Endometrial microvascular endothelial cells (primary cell): ENCODE results near the gene GIT1. TPM values are rescaled to one million over a fixed set of nuclear protein-coding genes. Genes with fewer than 3 reads are reported as not detected.

Experiments used
- in situ Hi-C: cut with HindIII; loops from 2 replicates; pipeline ENCODE4 v1.10.0; 2017; ENCODE audit warnings: low sequenced_read_pairs, low pct_unique_long_range_greater_than_20kb; ENCODE audit errors: inconsistent ontology term
- total RNA-seq: library from RNA; depleted of rRNA; stranded (reverse); fragments of >200 nt; gene quantifications from one replicate; pipeline ENCODE4 v1.2.3, GENCODE V29; 2015; ENCODE audit errors: inconsistent ontology term

GIT1 gene
- total RNA-seq, 1 donor from 2014 or later: 52.9 TPM

- in situ Hi-C loops: no loop called here
These were observed 28.2 kb upstream of the GIT1 start for GRCh38 chr17:29617481-29618271.

- in situ Hi-C loops: no loop called here
These were observed 27.7 kb upstream of the GIT1 start for GRCh38 chr17:29617125-29617480.

DNA sequence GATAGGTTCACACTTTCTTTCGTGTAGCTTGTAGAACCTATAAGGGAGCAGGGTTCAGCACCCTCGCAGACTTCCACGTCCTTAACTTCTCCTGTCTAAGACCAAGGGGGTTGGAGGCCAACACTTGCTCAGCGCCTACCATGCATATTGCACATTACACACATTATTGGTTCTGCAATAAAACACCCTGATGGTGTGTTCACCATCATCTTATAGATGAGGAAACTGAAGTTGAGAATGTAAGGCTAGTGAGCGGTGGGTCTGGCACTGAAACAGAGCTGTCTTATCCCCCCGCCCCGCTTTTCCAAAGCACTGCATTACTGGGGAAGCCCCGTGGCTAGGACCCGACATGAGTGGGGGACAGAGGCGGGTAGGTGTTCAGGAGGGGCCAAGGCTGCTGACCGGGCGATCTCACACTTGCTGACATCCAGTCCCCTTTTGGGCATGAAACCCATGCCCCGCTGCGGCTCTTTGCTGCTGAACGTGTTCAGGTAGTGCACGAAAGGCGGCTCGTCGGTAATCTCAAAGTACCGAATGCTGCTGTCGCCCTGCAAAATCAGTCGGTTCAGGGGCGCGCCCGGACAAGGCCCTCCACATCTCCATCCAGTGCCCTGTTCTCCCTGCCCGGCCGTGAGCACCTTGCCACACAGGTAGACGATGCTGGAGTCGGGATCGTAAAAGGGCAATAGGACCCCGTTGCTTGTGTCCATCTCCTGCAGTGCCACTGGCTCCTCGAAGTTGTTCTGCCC is 27.0 kb upstream of the GIT1 start:
- in situ Hi-C loops: no loop called here

- in situ Hi-C loops: no loop called here
These were observed 26.2 kb upstream of the GIT1 start for GRCh38 chr17:29615492-29616299.

GRCh38 chr17:29615048-29615385 is 25.6 kb upstream of the GIT1 start:
- in situ Hi-C loops: no loop called here

DNA sequence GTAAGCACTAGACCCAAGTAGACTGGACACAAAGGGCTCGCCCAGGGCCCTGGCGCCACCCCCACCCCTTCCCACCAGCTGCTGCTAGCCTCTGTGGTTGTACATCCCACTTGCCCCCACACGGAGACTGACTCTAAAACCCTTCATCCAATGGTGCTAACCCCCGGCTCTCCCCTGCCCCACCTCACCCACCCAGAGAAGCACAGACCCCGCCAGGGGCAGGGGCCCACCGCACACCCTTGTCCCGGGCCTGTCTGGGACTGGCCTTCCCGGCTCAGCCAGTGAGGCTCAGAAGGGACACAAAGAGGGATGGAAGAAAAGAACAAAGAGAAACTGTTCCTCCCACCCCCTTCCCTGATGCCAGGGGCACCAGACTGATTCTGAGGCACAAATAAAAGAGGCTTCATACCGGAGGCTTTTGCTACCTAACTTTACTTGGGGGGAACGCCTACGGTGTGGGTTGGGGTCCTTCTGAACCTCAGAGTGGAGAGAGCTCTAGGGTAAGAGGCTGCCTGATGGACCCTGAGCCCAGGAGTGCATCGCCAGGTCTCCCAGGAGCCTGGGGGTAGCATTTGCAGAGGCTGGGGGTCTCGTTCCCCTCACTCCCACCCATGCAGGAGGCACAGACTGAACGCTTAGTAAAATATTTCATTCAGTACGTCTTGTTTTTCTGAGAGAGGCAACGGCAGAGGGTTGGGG is 25.1 kb upstream of the GIT1 start:
- in situ Hi-C loops: no loop called here

- in situ Hi-C loops: no loop called here
These were observed 24.4 kb upstream of the GIT1 start for GRCh38 chr17:29613856-29614255.

- in situ Hi-C loops: no loop called here
These were observed 23.9 kb upstream of the GIT1 start for GRCh38 chr17:29613352-29613837.

DNA sequence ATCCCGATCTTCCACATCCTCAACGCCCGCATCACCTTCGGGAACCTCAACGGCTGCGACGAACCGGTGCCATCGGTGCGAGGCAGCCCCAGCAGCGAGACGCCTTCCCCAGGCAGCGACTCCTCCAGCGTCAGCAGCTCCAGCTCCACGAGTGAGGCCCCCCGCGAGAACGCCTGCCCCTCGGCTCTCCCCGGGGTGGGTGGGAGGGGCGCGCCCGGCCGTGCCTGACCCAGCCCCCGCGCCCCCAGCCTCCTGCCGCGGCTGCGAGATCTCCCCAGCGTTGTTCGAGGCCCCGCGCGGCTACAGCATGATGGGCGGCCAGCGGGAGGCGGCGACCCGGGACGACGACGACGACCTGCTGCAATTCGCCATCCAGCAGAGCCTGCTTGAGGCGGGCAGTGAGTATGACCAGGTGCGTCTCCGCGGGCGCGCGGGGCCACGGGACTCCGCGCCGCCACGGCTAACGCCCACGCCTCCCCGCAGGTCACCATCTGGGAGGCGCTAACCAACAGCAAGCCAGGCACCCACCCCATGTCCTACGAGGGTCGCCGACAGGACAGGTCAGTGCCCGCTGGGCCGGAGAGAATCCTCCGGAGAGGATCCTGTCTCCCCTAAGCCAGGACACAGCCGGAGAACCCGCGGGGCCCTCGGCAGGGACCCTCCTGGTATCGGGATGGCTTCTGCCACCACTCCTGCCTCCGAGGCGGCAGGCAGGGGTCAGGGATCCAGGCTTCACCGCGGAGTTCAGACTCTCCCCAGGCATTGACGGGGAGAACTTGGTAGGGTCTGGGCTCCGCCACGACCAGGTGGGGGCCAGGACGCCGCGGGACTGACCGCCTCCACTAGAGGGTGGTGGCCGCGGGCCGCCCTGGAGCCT is 23.2 kb upstream of the GIT1 start:
- in situ Hi-C loops: no loop called here

GRCh38 chr17:29612094-29612403 is 22.6 kb upstream of the GIT1 start:
- in situ Hi-C loops: no loop called here

DNA sequence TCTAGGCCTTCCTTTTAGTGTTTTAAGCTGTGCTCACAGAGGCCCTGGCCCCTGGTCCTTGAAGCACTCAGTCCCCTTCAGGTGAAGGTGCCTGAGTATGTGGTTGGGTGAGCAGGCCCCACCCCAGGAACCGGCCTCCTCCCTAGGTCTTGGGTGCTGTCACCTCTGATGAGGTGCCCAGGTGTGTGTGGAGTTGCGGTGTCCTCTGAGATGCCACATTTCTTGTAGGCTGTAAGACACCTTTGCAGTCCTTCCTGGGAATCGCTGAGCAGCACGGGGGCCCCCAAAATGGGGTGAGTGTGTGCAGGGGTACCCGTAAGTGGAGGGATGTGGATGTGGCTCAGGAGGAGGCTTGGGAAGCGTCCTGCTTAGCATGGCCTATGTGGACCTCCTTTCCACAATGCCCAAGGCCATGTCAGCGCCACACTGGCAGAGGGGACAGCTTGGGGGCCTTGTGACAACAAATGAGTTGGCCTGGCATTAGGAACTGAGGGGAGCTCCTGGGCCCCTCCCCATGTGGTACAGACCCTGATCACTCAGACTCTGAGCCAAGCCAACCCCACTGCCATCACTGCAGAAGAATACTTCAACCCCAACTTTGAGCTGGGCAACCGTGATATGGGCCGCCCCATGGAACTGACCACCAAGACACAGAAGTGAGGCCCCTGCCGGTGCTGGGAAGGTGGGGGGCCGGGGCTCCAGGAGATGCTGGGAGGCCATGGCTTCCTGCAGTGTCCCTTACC is 22.1 kb upstream of the GIT1 start:
- in situ Hi-C loops: no loop called here

- in situ Hi-C loops: no loop called here
These were observed 20.9 kb upstream of the GIT1 start for GRCh38 chr17:29610395-29610794.

DNA sequence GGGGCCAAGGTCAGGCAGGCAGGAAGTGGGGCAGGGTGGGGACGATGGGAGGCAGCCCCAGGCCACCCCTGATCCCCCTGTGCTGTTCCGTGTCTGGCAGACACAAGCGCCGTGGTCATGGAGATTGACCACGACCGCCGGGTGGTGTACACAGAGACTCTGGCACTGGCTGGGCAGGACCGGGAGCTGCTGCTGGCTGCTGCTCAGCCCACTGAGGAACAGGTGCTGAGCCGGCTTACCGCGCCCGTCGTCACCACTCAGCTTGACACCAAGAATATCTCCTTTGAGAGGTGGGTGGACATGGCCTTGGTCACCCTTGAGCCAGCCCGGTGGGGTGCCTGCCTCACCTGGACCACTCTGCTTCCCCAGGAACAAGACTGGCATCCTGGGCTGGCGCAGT is 19.5 kb upstream of the GIT1 start:
- in situ Hi-C loops: no loop called here

- in situ Hi-C loops: no loop called here
These were observed 18.2 kb upstream of the GIT1 start for GRCh38 chr17:29607557-29608195.

DNA sequence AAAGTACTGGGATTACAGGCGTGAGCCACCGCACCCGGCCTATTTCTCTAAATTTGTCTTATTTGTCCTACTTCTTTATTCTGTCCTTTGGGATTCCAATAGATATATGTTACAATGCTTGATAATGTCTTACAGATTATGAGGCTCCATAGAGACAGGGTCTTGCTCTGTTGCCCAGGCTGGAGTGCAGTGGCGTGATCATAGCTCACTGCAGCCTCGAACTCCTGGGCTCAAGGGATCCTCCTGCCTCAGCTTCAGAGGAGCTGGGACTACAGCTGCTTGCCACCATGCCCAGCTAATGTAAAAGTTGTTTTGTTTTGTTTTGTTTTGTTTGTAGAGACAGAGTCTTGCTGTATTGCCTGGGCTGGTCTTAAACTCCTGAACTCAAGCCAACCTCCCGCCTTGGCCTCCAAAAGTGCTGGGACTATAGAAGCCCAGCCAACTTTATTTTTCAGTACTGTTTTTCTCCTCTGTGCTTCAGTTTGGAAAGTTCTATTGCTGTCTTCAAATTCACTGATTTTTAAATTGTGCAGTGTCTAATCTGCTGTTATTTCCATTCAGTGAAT is 13.7 kb upstream of the GIT1 start:
- in situ Hi-C loops: no loop called here

DNA sequence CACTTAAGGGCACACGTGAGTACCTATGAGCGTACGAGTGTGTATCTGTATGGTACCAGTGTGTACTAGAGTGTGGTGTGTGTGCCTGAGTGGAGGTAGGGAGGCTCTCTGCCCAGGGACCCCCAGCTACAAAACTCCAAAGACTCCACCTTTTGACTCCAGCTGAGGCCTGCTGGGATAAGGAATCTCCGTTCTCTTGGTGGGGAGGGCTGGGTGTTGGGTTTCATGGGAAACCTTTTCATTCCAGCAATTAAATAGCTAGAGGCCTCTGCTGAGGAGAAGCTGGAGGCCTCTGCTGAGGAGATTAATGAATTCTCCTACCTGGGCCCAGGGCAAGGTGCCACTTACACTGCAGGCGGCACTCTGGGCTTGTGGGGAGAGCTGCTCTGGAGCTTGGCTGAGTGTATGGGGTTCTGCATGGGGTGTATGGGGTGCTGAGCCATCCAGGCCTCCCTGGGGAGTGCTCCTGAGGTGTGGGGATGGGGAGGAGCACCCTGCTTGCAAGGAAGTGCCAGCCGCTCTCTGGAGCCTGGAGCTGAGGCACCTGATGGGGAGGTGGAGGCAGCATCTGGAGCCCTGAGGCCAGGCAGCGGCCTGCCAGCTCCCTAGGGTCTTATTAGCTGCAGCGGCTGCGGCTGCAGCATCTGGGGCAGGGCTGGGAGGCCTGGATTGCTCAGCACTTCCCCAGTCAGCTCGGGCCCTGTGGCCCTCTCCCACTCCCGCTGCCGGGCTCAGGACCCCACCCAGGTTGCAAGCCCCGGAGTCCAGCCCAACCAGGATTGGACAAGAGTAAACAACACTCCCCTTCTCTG is 8.1 kb upstream of the GIT1 start:
- in situ Hi-C loops: no loop called here
